Upper lobe of right lung (tissue), 1 donor: ENCODE measurements around the gene OSGEP. TPM values are rescaled to one million over a fixed set of nuclear protein-coding genes. Genes with fewer than 3 reads are reported as not detected.

Experiments
- ATAC-seq: fragments of 200-7000 bp; cut with Tn5 transposase; one replicate; pipeline ENCODE4 v1.9.1; 2020; ENCODE audit warnings: mild to moderate bottlenecking, moderate library complexity
- DNase-seq: peaks from one replicate; pipeline ENCODE4 v3.0.0-alpha.2; 2020
- H3K27ac ChIP-seq: fragments of 200-600 bp; one replicate; pipeline ENCODE4 v1.8.0; 2022
- H3K27me3 ChIP-seq: fragments of 200-600 bp; one replicate; pipeline ENCODE4 v1.8.0; 2022; ENCODE audit warnings: mild to moderate bottlenecking
- H3K36me3 ChIP-seq: fragments of 200-600 bp; one replicate; pipeline ENCODE4 v1.8.0; 2022
- H3K4me1 ChIP-seq: fragments of 200-600 bp; one replicate; pipeline ENCODE4 v1.8.0; 2022
- H3K4me3 ChIP-seq: fragments of 200-600 bp; one replicate; pipeline ENCODE4 v1.8.0; 2022; ENCODE audit warnings: mild to moderate bottlenecking
- H3K9me3 ChIP-seq: fragments of 200-600 bp; one replicate; pipeline ENCODE4 v1.8.0; 2022
- intact Hi-C: fragments of 100-400 bp; cut with DNase I; formaldehyde crosslinking; loops from one replicate; pipeline ENCODE4 v1.11.0; 2022
- long read RNA-seq: library from polyadenylated mRNA; unstranded; transcript quantifications from one replicate; pipeline ENCODE4 v2.0.0, GENCODE V29; 2021
- total RNA-seq: library from RNA; stranded (reverse); fragmentation: NEBNext Ultra II Directional; extraction: Animal tissue kit (Norgen Biotek cat#: 25700); gene quantifications from one replicate; pipeline ENCODE4 v1.2.1, GENCODE V29; 2021
- TF ChIP-seq, protein P1 (sequence below): fragments of 200-600 bp; IDR thresholded peaks from one replicate; pipeline ENCODE4 v1.8.0; 2022; ENCODE audit warnings: antibody characterized with exemption
- donor health status: DM: no; HTN: yes; CAD: no; lungs with severe emphysema.

OSGEP gene
- total RNA-seq = 33.8 TPM
- long read RNA-seq, transcript OSGEP-201 (11 exons, 2,002 nt) = major isoform, 14 of 21 reads
- long read RNA-seq, partial matches to known transcripts = 0 of 21 reads
- long read RNA-seq, other reads (novel, unspliced or antisense) = 6 of 21 reads

DNA sequence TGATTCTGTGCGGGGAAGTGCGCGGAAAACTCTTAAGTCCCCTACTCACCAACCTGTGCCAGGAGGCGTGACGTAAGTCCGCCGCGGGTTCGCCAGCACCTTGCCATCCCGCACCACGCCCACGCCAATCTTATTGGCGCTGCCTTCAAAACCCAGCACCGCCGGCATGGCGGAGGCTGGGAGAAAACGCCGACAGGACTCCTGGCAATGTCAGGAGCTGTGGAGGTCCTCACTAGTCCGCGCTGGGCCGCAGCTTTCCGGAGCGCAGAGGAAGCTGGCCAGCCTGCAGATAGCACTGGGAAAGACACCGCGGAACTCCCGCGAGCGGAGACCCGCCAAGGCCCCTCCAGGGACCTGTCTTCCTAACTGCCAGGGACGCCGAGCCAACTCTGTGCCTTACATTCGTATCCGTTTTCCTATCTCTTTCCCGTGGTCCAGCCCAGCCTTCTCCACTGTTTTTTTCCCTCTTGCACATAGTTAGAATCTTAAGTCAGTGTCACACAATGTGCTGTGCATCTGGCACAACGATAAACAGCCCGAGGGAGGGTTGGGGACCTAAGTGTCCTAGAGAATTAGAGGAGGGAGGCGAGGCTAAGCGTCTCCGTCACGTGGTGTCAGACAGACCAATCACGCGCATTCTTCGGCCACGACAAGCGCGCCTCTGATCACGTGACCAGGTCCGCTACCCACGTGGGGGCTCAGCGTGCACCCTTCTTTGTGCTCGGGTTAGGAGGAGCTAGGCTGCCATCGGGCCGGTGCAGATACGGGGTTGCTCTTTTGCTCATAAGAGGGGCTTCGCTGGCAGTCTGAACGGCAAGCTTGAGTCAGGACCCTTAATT is at the start of gene OSGEP, which contains the start of gene APEX1:
Gene OSGEP, minus strand, starts transcription at position 297 of the 839 bp plus-strand sequence. Its CDS starts 129 bp downstream, at position 168.
Gene APEX1, plus strand, starts transcription at position 711 of the 839 bp plus-strand sequence. CDS start 420 bp downstream, outside the sequence.
- Histone ChIP-seq H3K36me3 (peaks cover 64% of the 10 kb centered on the region), H3K27me3 (no peaks in the 10 kb centered on the region), H3K27ac (peak within 1 kb of the TSS; percentile 92), H3K4me3 (peak within 1 kb of the TSS; percentile 74), H3K9me3 (no peaks in the 10 kb centered on the region), H3K4me1 (peaks cover 35% of the 10 kb centered on the region)
- DNase-seq (peak; percentile 99), ATAC-seq (peak; percentile 93)
- intact Hi-C loops = no loop called here
- TF ChIP-seq, protein P1, sequence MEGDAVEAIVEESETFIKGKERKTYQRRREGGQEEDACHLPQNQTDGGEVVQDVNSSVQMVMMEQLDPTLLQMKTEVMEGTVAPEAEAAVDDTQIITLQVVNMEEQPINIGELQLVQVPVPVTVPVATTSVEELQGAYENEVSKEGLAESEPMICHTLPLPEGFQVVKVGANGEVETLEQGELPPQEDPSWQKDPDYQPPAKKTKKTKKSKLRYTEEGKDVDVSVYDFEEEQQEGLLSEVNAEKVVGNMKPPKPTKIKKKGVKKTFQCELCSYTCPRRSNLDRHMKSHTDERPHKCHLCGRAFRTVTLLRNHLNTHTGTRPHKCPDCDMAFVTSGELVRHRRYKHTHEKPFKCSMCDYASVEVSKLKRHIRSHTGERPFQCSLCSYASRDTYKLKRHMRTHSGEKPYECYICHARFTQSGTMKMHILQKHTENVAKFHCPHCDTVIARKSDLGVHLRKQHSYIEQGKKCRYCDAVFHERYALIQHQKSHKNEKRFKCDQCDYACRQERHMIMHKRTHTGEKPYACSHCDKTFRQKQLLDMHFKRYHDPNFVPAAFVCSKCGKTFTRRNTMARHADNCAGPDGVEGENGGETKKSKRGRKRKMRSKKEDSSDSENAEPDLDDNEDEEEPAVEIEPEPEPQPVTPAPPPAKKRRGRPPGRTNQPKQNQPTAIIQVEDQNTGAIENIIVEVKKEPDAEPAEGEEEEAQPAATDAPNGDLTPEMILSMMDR = no peak

DNA sequence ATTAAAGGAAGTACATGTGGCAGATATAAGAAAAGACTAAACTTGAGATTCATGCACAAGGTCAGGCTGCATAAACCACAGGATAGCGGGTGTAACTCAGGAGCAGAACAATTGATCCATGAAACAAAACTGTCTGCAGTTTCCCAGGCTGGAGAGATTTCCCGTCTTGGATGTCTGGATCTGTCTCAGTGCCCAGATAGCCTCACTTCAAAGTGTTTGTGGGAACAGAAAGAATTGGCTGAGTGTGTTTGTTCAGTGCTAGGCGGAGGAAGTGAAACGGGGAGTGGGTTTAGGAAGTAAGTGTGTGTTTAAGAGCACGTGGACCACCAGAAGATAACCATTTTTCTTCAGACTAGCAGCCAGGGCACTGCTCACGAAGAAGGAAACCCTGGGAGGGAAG is 49.3 kb upstream of the OSGEP start:
- TF ChIP-seq, protein P1 = no peak
- H3K27me3 ChIP-seq = no peaks in the 10 kb centered on the region
- no peaks in the 10 kb centered on the region for H3K4me1 ChIP-seq
- H3K4me3 ChIP-seq = no peak overlapping the region
- no peak overlapping the region for H3K27ac ChIP-seq
- DNase-seq (no peak), ATAC-seq (peak; percentile 24)
- H3K9me3 ChIP-seq = no peaks in the 10 kb centered on the region
- H3K36me3 ChIP-seq = no peaks in the 10 kb centered on the region
- intact Hi-C loops = no loop called here

DNA sequence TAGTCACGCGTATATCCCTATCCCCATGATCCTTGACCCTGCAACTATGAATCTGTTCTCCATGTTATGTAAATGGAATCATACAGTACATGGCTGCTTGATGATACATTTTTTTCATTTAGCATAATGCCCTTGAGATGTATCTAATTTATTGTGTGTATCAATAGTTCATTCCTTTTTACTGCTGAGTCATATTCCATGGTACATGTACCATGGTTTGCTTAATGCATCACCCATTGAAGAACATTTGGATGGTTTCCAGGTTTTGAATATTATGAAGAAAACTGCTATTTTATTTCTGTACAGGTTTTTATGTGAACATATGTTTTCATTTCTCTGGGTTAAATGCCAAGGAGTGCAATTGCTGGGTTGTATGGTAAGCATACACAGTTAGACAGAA is 46.7 kb upstream of the OSGEP start:
- Histone ChIP-seq H3K9me3 (no peaks in the 10 kb centered on the region), H3K27ac (no peak overlapping the region), H3K4me3 (no peak overlapping the region), H3K36me3 (no peaks in the 10 kb centered on the region), H3K27me3 (no peaks in the 10 kb centered on the region), H3K4me1 (no peaks in the 10 kb centered on the region)
- TF ChIP-seq, protein P1 = no peak
- intact Hi-C loops = no loop called here
- ATAC-seq = no peak
- no peak for DNase-seq

DNA sequence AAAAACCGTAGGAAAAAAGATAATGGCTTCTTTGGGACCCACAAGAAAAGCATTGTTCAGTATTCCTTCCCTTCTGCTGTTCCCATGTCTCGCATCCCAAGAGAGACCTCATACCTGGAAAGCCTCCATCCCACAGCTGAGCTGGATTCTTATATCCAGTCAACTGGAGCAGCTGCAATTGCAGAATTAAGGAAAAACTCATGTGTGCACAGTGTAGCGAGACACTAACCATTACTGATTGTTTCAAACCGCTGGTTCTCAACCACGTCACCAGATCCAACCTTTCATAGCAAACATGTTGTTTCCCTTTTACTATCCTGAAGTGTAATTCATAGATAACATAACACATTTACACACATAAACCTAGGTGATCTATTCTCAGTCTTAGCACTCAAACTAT is 45.3 kb upstream of the OSGEP start:
- Histone ChIP-seq H3K4me1 (no peaks in the 10 kb centered on the region), H3K4me3 (no peak overlapping the region), H3K9me3 (no peaks in the 10 kb centered on the region), H3K36me3 (no peaks in the 10 kb centered on the region), H3K27me3 (no peaks in the 10 kb centered on the region), H3K27ac (no peak overlapping the region)
- DNase-seq (no peak), ATAC-seq (no peak)
- TF ChIP-seq, protein P1 = no peak
- intact Hi-C loops = no loop called here

DNA sequence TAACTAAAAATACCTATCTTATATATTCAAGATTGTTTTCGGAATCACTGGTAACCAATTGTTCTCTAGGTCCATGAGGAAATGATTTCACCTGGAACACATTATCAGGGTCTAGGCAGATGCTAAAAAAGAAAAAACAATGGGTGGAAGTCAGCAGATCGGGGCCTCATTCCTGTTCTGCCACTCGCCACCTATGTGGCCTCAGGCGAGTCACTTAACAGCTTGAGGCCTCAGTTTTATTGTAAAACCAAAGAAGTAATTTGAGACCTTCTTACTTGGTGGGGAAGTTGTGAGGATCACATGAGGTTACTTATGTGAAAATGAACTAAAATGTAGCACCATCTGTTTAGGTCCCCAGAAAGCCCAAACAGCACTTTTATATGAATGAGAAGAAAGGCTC is 44.5 kb upstream of the OSGEP start:
- DNase-seq (no peak), ATAC-seq (no peak)
- Histone ChIP-seq H3K27ac (no peak overlapping the region), H3K27me3 (no peaks in the 10 kb centered on the region), H3K9me3 (no peaks in the 10 kb centered on the region), H3K36me3 (no peaks in the 10 kb centered on the region), H3K4me3 (no peak overlapping the region), H3K4me1 (no peaks in the 10 kb centered on the region)
- intact Hi-C loops = no loop called here
- TF ChIP-seq, protein P1 = no peak
